GM12865 (cell line): Measurements from ENCODE around the gene LCNL1.
A peak's percentile ranks its signal among the peaks of the same experiment; 100 is the strongest.

ENCODE experiments used
- DNase-seq: peaks from one replicate; pipeline ENCODE4 v3.0.0; 2010; ENCODE audit warnings: low read depth
- H3K4me3 ChIP-seq: 2 replicates; pipeline ENCODE4 v1.5.1; 2011; ENCODE audit warnings: mild to moderate bottlenecking, low read depth, low read length, control low read depth
- TF ChIP-seq, protein P1 (sequence below): IDR thresholded peaks from 2 replicates; pipeline ENCODE4 v1.5.1; 2011; ENCODE audit warnings: low read length, control low read depth, low read depth, inconsistent platforms; ENCODE audit not compliant: insufficient read depth; ENCODE audit errors: missing control alignments

The LCNL1 gene

DNA sequence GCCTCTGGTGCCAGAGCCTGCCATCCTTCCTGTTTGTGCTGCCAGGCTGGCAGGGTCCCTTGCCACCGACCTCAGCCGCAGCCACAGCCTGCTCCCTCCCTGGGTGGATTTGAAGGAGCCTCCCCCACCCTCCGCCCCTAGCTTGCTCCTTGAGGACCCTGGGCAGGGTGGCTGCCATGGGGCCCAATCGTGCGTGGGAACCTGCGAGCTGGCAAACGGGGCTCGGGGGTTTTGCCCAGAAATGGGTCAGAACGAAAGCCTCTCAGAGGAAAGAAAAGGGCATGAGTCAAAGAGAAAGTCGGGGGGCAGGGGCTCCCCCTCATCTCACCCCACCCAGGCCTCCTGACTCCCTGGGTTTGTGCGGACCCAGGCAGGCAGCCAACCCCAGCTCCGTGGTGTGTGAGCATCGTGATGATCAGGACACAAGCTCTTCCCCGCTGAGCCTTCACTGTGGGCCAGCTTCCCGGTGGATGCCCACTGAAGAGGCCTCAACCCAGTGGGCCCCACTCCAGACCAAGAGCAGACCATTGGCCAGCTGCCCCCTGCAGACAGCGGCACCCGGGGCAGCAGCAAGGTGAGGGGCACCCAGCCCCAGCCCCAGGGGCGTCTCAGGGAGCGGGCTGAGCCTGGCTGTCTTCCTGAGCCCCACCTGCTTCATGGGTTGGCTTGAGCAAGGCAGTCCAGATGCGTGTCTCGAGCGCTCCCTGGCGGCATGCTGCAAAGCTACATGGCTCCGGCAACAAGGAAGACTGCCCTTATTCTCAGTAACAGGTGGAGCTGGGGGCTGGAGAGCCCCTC, 52.1 kb downstream of the LCNL1 start:
- TF ChIP-seq, protein P1, sequence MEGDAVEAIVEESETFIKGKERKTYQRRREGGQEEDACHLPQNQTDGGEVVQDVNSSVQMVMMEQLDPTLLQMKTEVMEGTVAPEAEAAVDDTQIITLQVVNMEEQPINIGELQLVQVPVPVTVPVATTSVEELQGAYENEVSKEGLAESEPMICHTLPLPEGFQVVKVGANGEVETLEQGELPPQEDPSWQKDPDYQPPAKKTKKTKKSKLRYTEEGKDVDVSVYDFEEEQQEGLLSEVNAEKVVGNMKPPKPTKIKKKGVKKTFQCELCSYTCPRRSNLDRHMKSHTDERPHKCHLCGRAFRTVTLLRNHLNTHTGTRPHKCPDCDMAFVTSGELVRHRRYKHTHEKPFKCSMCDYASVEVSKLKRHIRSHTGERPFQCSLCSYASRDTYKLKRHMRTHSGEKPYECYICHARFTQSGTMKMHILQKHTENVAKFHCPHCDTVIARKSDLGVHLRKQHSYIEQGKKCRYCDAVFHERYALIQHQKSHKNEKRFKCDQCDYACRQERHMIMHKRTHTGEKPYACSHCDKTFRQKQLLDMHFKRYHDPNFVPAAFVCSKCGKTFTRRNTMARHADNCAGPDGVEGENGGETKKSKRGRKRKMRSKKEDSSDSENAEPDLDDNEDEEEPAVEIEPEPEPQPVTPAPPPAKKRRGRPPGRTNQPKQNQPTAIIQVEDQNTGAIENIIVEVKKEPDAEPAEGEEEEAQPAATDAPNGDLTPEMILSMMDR: peak; percentile 96
- H3K4me3 ChIP-seq: peak overlapping the region; percentile 1; the same call in 1 of the 2 replicates
- DNase-seq: peak; percentile 94
